AG04450 (cell line): ENCODE measurements around the gene CFAP20DC. TPM values are rescaled to one million over a fixed set of nuclear protein-coding genes. Genes with fewer than 3 reads are reported as not detected.

Experiments used
- CTCF ChIA-PET: fragments of 300-600, 350-600 bp; formaldehyde crosslinking; extraction: SDS; loops from one replicate; lab custom pipeline; 2022; ENCODE audit warnings: antibody characterized with exemption, inconsistent platforms; lab: Charles Lee
- POLR2A ChIA-PET: fragments of 350-600 bp; formaldehyde crosslinking; extraction: SDS; loops from one replicate; lab custom pipeline; 2021; ENCODE audit warnings: antibody characterized with exemption, inconsistent platforms; lab: Yijun Ruan, JAX
- DNase-seq: peaks from one replicate; pipeline ENCODE4 v3.0.0-alpha.2; 2011; ENCODE audit warnings: low read depth, low spot score
- H3K27ac ChIP-seq: one replicate; pipeline ENCODE4 v1.5.1; 2012; ENCODE audit warnings: low read depth, low read length, control low read depth
- H3K27me3 ChIP-seq: one replicate; pipeline ENCODE4 v1.6.0; 2012; ENCODE audit warnings: low read length; ENCODE audit not compliant: control insufficient read depth, insufficient read depth
- H3K4me3 ChIP-seq: 2 replicates; pipeline ENCODE4 v1.5.1; 2011; ENCODE audit warnings: mild to moderate bottlenecking, low read depth, low read length, control low read depth
- H3K9me3 ChIP-seq: 2 replicates; pipeline ENCODE4 v1.5.1; 2012; ENCODE audit warnings: low read length; ENCODE audit not compliant: control insufficient read depth, insufficient read depth
- polyA plus RNA-seq: library from polyadenylated mRNA; depleted of rRNA; stranded (reverse); fragments of >200 nt; gene quantifications from 2 replicates; pipeline ENCODE4 v1.2.3, GENCODE V29; 2011
- TF ChIP-seq, protein P1 (sequence below): IDR thresholded peaks from 2 replicates; pipeline ENCODE4 v1.5.1; 2011; ENCODE audit warnings: low read depth, low read length, control low read depth, inconsistent platforms

Gene CFAP20DC
- polyA plus RNA-seq, 1 experiment: 3.5 TPM

- Histone ChIP-seq H3K27me3 (no peaks in the 10 kb centered on the region), H3K27ac (no peak overlapping the region), H3K4me3 (no peak overlapping the region), H3K9me3 (no peaks in the 10 kb centered on the region)
- CTCF ChIA-PET: interaction anchor here (1.0 to 1.3 kb wide), 2 partner anchors 11 to 41 kb away, joined by 3 to 5 read pairs; no protein-coding TSS in a partner anchor
- TF ChIP-seq, protein P1, sequence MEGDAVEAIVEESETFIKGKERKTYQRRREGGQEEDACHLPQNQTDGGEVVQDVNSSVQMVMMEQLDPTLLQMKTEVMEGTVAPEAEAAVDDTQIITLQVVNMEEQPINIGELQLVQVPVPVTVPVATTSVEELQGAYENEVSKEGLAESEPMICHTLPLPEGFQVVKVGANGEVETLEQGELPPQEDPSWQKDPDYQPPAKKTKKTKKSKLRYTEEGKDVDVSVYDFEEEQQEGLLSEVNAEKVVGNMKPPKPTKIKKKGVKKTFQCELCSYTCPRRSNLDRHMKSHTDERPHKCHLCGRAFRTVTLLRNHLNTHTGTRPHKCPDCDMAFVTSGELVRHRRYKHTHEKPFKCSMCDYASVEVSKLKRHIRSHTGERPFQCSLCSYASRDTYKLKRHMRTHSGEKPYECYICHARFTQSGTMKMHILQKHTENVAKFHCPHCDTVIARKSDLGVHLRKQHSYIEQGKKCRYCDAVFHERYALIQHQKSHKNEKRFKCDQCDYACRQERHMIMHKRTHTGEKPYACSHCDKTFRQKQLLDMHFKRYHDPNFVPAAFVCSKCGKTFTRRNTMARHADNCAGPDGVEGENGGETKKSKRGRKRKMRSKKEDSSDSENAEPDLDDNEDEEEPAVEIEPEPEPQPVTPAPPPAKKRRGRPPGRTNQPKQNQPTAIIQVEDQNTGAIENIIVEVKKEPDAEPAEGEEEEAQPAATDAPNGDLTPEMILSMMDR: no peak
- no peak for DNase-seq
- POLR2A ChIA-PET: no interaction called here
Observed at GRCh38 chr3:58953288-58953687, 96.5 kb downstream of the CFAP20DC start.

- TF ChIP-seq, protein P1: no peak
- H3K9me3 ChIP-seq: no peaks in the 10 kb centered on the region
- POLR2A ChIA-PET: no interaction called here
- H3K27ac ChIP-seq: no peak overlapping the region
- CTCF ChIA-PET: interaction anchor here (1.0 kb wide), 1 partner anchor 42 kb away, joined by 3 read pairs; no protein-coding TSS in a partner anchor
- H3K4me3 ChIP-seq: no peak overlapping the region
- no peaks in the 10 kb centered on the region for H3K27me3 ChIP-seq
- DNase-seq: no peak
Observed at GRCh38 chr3:58952128-58952917, 97.5 kb downstream of the CFAP20DC start.

GRCh38 chr3:58948018-58948417 lies 101.8 kb downstream of the CFAP20DC start:
- no peak overlapping the region for H3K4me3 ChIP-seq
- CTCF ChIA-PET: no interaction called here
- H3K27me3 ChIP-seq: no peaks in the 10 kb centered on the region
- DNase-seq: no peak
- TF ChIP-seq, protein P1: no peak
- no peaks in the 10 kb centered on the region; the same call in 1 of the 2 replicates for H3K9me3 ChIP-seq
- no peak overlapping the region for H3K27ac ChIP-seq
- POLR2A ChIA-PET: no interaction called here

DNA sequence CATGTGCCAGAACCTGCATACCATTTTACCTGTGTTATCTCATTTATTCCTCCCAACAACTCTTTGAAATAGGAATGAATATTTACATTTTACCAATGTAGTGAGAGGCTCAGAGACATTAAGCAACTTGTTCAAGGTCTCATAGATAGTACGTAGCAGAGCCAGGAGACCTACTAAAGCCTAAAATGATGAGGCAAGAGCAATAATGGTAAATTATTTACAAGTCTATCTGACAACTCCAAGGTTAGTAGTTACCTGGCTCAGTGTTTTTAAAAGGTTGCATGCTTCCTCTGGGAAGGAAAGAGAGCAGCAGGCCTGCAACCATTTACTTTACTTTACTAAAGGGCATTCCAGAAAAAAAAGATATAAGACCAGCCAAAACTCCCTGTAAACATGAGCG lies 103.0 kb downstream of the CFAP20DC start:
- TF ChIP-seq, protein P1: no peak
- Histone ChIP-seq H3K27ac (no peak overlapping the region), H3K4me3 (no peak overlapping the region), H3K9me3 (peaks cover 3% of the 10 kb centered on the region), H3K27me3 (no peaks in the 10 kb centered on the region)
- ChIA-PET CTCF (no interaction called here), POLR2A (no interaction called here)
- no peak for DNase-seq

GRCh38 chr3:58938057-58938456 lies 111.8 kb downstream of the CFAP20DC start:
- DNase-seq: no peak
- no peak overlapping the region for H3K27ac ChIP-seq
- CTCF ChIA-PET: no interaction called here
- peaks cover 3% of the 10 kb centered on the region for H3K9me3 ChIP-seq
- POLR2A ChIA-PET: no interaction called here
- no peak overlapping the region for H3K4me3 ChIP-seq
- TF ChIP-seq, protein P1: no peak
- no peaks in the 10 kb centered on the region for H3K27me3 ChIP-seq
